H1 (cell line): ENCODE measurements around the gene CMIP. TPM values are rescaled to one million over a fixed set of nuclear protein-coding genes. Genes with fewer than 3 reads are reported as not detected.

Experiments used
- CBX8 ChIP-seq: fragments of 300-800, 300-1000 bp; sonication (generic); IDR thresholded peaks from 2 replicates; pipeline ENCODE4 v1.7.1; 2016; ENCODE audit warnings: low read depth, low read length, borderline replicate concordance
- CEBPB ChIP-seq: IDR thresholded peaks from 2 replicates; pipeline ENCODE4 v1.6.1; 2012; ENCODE audit warnings: low read depth, low read length
- CHD7 ChIP-seq: fragments of 300-600 bp; sonication (generic); IDR thresholded peaks from 2 replicates; pipeline ENCODE4 v1.7.1; 2012; ENCODE audit warnings: low read length, moderate library complexity, mild to moderate bottlenecking, inconsistent platforms; ENCODE audit not compliant: insufficient replicate concordance
- EZH2 ChIP-seq: fragments of 200-600 bp; sonication (generic); IDR thresholded peaks from 2 replicates; pipeline ENCODE4 v1.7.1; 2012; ENCODE audit warnings: low read depth, mild to moderate bottlenecking, moderate library complexity, low read length, inconsistent platforms; ENCODE audit not compliant: severe bottlenecking
- JUND ChIP-seq: IDR thresholded peaks from 2 replicates; pipeline ENCODE4 v1.6.1; 2011; ENCODE audit warnings: mild to moderate bottlenecking, improper control_type of control experiment, low read length
- KDM5A ChIP-seq: fragments of 200-600 bp; IDR thresholded peaks from 2 replicates; pipeline ENCODE4 v1.7.1; 2012; ENCODE audit warnings: mild to moderate bottlenecking, low read length, inconsistent platforms, mixed read lengths
- RFX5 ChIP-seq: IDR thresholded peaks from 2 replicates; pipeline ENCODE4 v1.6.1; 2011; ENCODE audit warnings: low read depth, low read length, improper control_type of control experiment, borderline replicate concordance
- SIRT6 ChIP-seq: IDR thresholded peaks from one replicate; pipeline ENCODE4 v1.7.1; 2012; ENCODE audit warnings: low read length, inconsistent platforms
- SIX5 ChIP-seq: IDR thresholded peaks from 2 replicates; pipeline ENCODE4 v1.6.1; 2011; ENCODE audit warnings: mild to moderate bottlenecking, low read depth, low read length
- SP1 ChIP-seq: IDR thresholded peaks from 2 replicates; pipeline ENCODE4 v1.6.1; 2011; ENCODE audit warnings: low read depth, low read length
- SRF ChIP-seq: IDR thresholded peaks from 2 replicates; pipeline ENCODE4 v1.6.1; 2011; ENCODE audit warnings: mild to moderate bottlenecking, low read depth, low read length, moderate library complexity
- SUZ12 ChIP-seq: fragments of 200-600 bp; sonication (generic); IDR thresholded peaks from 2 replicates; pipeline ENCODE4 v1.6.1; 2012; ENCODE audit warnings: mild to moderate bottlenecking, inconsistent platforms, low read length, moderate library complexity, mixed read lengths
- TBP ChIP-seq: IDR thresholded peaks from 2 replicates; pipeline ENCODE4 v1.6.1; 2011; ENCODE audit warnings: low read depth, low read length, improper control_type of control experiment
- polyA plus RNA-seq, 7 experiments: library from polyadenylated mRNA; depleted of rRNA in 3 of 7; stranded (reverse) in 5 of 7; unstranded in 2 of 7; fragments of >200 nt in 5 of 7; fragments of 200-250 nt in 2 of 7; gene quantifications; 1 replicate in 5 of 7; 2 replicates in 1 of 7; 4 replicates in 1 of 7; pipeline versions ENCODE4 v1.2.1 to v1.2.3, GENCODE V29; 2011 to 2013; ENCODE audit warnings: missing spikeins in 2 of 7, mixed read lengths in 2 of 7
- total RNA-seq: library from RNA; stranded (reverse); fragmentation: NEBNext Ultra II Directional; extraction: Animal tissue kit (Norgen Biotek cat#: 25700); gene quantifications from 2 replicates; pipeline ENCODE4 v1.2.1, GENCODE V29; 2021

CMIP gene
- total and polyA plus RNA-seq, 2 of the 8 experiments (the other 6 are each of a cell fraction or from before 2014, with no cell fraction given): 7.9 to 53.2 TPM

- TF ChIP-seq CHD7 (no peak), TBP (no peak), SUZ12 (no peak), CEBPB (no peak), EZH2 (no peak), RFX5 (no peak), KDM5A (no peak), SRF (no peak), SIX5 (no peak), CBX8 (no peak), SP1 (no peak), SIRT6 (no peak), JUND (no peak)
Observed at GRCh38 chr16:81480606-81481206, 36.1 kb downstream of the CMIP start (continued).
